GM12878 (cell line): ENCODE results near the gene STK35. TPM values are rescaled to one million over a fixed set of nuclear protein-coding genes. Genes with fewer than 3 reads are reported as not detected.

ENCODE experiments used
- ATAC-seq: fragments of 200-7000 bp; cut with Tn5 transposase; 3 replicates; pipeline ENCODE4 v1.9.1; 2020; ENCODE audit warnings: mild to moderate bottlenecking, moderate library complexity
- BruUV-seq: library from RNA; stranded (reverse); fragments of 400-500 nt; replicated peaks from 2 replicates; lab custom pipeline; 2021; lab: Mats Ljungman, UMichigan
- CTCF ChIA-PET: fragments of 300-600 bp; sonication (Branson Sonifier 250); formaldehyde crosslinking; extraction: SDS; loops from one replicate; lab custom pipeline; 2021; ENCODE audit warnings: inconsistent platforms; lab: Yijun Ruan, JAX
- POLR2A ChIA-PET: fragments of 350-600 bp; formaldehyde crosslinking; extraction: SDS; loops from one replicate; lab custom pipeline; 2021; ENCODE audit warnings: inconsistent platforms; lab: Charles Lee
- RAD21 ChIA-PET: fragments of 300-600 bp; sonication (Branson Sonifier 250); formaldehyde crosslinking; loops from one replicate; lab custom pipeline; 2023; ENCODE audit warnings: antibody characterized with exemption; ENCODE audit not compliant: unreplicated experiment; lab: Charles Lee
- SMC1A ChIA-PET: fragments of 300-600 bp; sonication (Branson Sonifier 250); formaldehyde crosslinking; loops from one replicate; lab custom pipeline; 2023; ENCODE audit not compliant: unreplicated experiment, uncharacterized antibody; lab: Charles Lee
- DNase-seq: peaks from one replicate; pipeline ENCODE4 v3.0.0-alpha.2; 2011; ENCODE audit warnings: low read depth, low spot score
- FAIRE-seq: peaks from 3 replicates; lab custom pipeline; 2011; peaks lifted over from hg19 to GRCh38; lab: Jason Lieb, UNC
- H2AFZ ChIP-seq: 2 replicates; pipeline ENCODE4 v1.6.0; 2011; ENCODE audit warnings: low read depth, low read length, control low read depth; ENCODE audit not compliant: control insufficient read depth
- H3K27ac ChIP-seq: 2 replicates; pipeline ENCODE4 v1.5.1; 2011; ENCODE audit warnings: control low read depth; ENCODE audit not compliant: control insufficient read depth, insufficient read depth
- H3K27me3 ChIP-seq, 2 experiments: replicated peaks in 1 of 2; 2 replicates each; pipeline versions ENCODE4 v1.6.0 to v1.6.1; 2011; ENCODE audit warnings: low read length in 1 of 2; ENCODE audit not compliant: control insufficient read depth in 2 of 2, insufficient read depth in 2 of 2
- H3K36me3 ChIP-seq, 2 experiments: 2 replicates each; pipeline ENCODE4 v1.5.1; 2011; ENCODE audit warnings: low read length in 1 of 2; ENCODE audit not compliant: control insufficient read depth in 2 of 2, insufficient read depth in 2 of 2
- H3K4me1 ChIP-seq: 2 replicates; pipeline ENCODE4 v1.6.1; 2011; ENCODE audit warnings: mild to moderate bottlenecking, low read length, moderate library complexity, mixed read lengths; ENCODE audit not compliant: control insufficient read depth, insufficient read depth
- H3K4me2 ChIP-seq: 2 replicates; pipeline ENCODE4 v1.6.0; 2011; ENCODE audit warnings: control low read depth; ENCODE audit not compliant: control insufficient read depth, insufficient read depth
- H3K4me3 ChIP-seq: fragments of 200-600 bp; sonication (generic); 2 replicates; pipeline ENCODE4 v1.5.1; 2016
- H3K79me2 ChIP-seq: 2 replicates; pipeline ENCODE4 v1.6.0; 2011; ENCODE audit warnings: low read length; ENCODE audit not compliant: control insufficient read depth, insufficient read depth
- H3K9ac ChIP-seq: 2 replicates; pipeline ENCODE4 v1.8.0; 2011; ENCODE audit warnings: low read length, control low read depth, mixed read lengths; ENCODE audit not compliant: control insufficient read depth, insufficient read depth
- H3K9me3 ChIP-seq: replicated peaks from 3 replicates; pipeline ENCODE4 v1.5.1; 2011; ENCODE audit warnings: mild to moderate bottlenecking, low read length; ENCODE audit not compliant: control insufficient read depth, insufficient read depth
- H4K20me1 ChIP-seq: 2 replicates; pipeline ENCODE4 v1.6.0; 2011; ENCODE audit not compliant: control insufficient read depth, insufficient read depth
- BCL3 ChIP-seq: IDR thresholded peaks from 2 replicates; pipeline ENCODE4 v1.6.1; 2011; ENCODE audit warnings: borderline replicate concordance, low read depth, mild to moderate bottlenecking, moderate library complexity, low read length; ENCODE audit not compliant: insufficient read depth, poor library complexity, severe bottlenecking
- EGR1 ChIP-seq, 2 experiments: IDR thresholded peaks; 1 replicate in 1 of 2; 2 replicates in 1 of 2; pipeline ENCODE4 v1.6.1; 2011 to 2012; ENCODE audit warnings: low read depth in 2 of 2, low read length in 2 of 2, borderline replicate concordance in 1 of 2, mild to moderate bottlenecking in 1 of 2, moderate library complexity in 1 of 2
- HDAC2 ChIP-seq: fragments of 200-600 bp; sonication (generic); IDR thresholded peaks from 2 replicates; pipeline ENCODE4 v1.6.1; 2017
- IRF3 ChIP-seq: fragments of 450-650 bp; IDR thresholded peaks from 2 replicates; pipeline ENCODE4 v1.6.1; 2014; ENCODE audit warnings: mild to moderate bottlenecking
- MAX ChIP-seq: IDR thresholded peaks from 2 replicates; pipeline ENCODE4 v1.6.1; 2012; ENCODE audit warnings: low read depth, low read length, improper control_type of control experiment
- MYC ChIP-seq: IDR thresholded peaks from 2 replicates; pipeline ENCODE4 v1.6.1; 2011; ENCODE audit warnings: mild to moderate bottlenecking, low read length, moderate library complexity, inconsistent platforms; ENCODE audit not compliant: insufficient read depth, insufficient replicate concordance, insufficient read length, severe bottlenecking
- NFYA ChIP-seq: IDR thresholded peaks from 2 replicates; pipeline ENCODE4 v1.6.1; 2011; ENCODE audit warnings: low read depth, mild to moderate bottlenecking, low read length, improper control_type of control experiment, borderline replicate concordance
- PAX5 ChIP-seq: IDR thresholded peaks from 2 replicates; pipeline ENCODE4 v1.6.1; 2011; ENCODE audit warnings: low read depth, low read length, borderline replicate concordance
- PAX8 ChIP-seq: fragments of 450-650 bp; IDR thresholded peaks from 2 replicates; pipeline ENCODE4 v1.6.1; 2017; ENCODE audit warnings: mild to moderate bottlenecking, moderate library complexity
- SMC3 ChIP-seq: IDR thresholded peaks from 2 replicates; pipeline ENCODE4 v1.6.1; 2011; ENCODE audit warnings: low read length, improper control_type of control experiment, borderline replicate concordance
- SP1 ChIP-seq: IDR thresholded peaks from one replicate; pipeline ENCODE4 v1.6.1; 2011; ENCODE audit warnings: low read depth, low read length
- ZNF207 ChIP-seq: fragments of 450-650 bp; IDR thresholded peaks from 2 replicates; pipeline ENCODE4 v1.6.1; 2014; ENCODE audit warnings: antibody characterized with exemption, mild to moderate bottlenecking, borderline replicate concordance
- ZNF217 ChIP-seq: fragments of 450-650 bp; IDR thresholded peaks from 2 replicates; pipeline ENCODE4 v1.6.1; 2017; ENCODE audit warnings: antibody characterized with exemption, mild to moderate bottlenecking
- WGBS: methylation state at CpG from one replicate; pipeline ENCODE4 v1.1.6; 2016; ENCODE audit warnings: low lambda C conversion rate; ENCODE audit not compliant: insufficient replicate concordance, insufficient coverage; ENCODE audit errors: missing lambda C conversion rate; 5-methylcytosine and 5-hydroxymethylcytosine counted together
- in situ Hi-C: fragments of 300-500 bp; cut with MboI; formaldehyde crosslinking; loops from 9 replicates; pipeline ENCODE4 v1.14.3; 2018; ENCODE audit warnings: mixed read lengths
- intact Hi-C: fragments of 100-400 bp; cut with micrococcal nuclease; formaldehyde crosslinking; loops from one replicate; pipeline ENCODE4 v1.14.2; 2022; ENCODE audit not compliant: unreplicated experiment
- polyA plus RNA-seq, 11 experiments: library from polyadenylated mRNA; depleted of rRNA in 4 of 11; unstranded in 6 of 11; stranded (reverse) in 5 of 11; fragments of >200 nt; fragmentation: Nextera tagmentation in 4 of 11; fragmentation: Illumina TruSeq in 1 of 11; extraction: Ambion mirVana in 4 of 11; extraction: Trizol in 1 of 11; gene quantifications; 1 replicate in 1 of 11; 2 replicates in 10 of 11; pipeline versions ENCODE4 v1.2.1 to v1.2.3, GENCODE V29; 2011 to 2016; ENCODE audit warnings: inconsistent platforms in 2 of 11, missing spikeins in 2 of 11, low read depth in 1 of 11
- total RNA-seq, 4 experiments: library from RNA; depleted of rRNA in 3 of 4; stranded (reverse); fragments of >200 nt in 3 of 4; fragmentation: Illumina TruSeq in 1 of 4; extraction: Trizol in 1 of 4; gene quantifications; 2 replicates each; pipeline versions ENCODE4 v1.2.1 to v1.2.3, GENCODE V29; 2013 to 2021
- TF ChIP-seq, protein P1 (sequence below): fragments of 150-350 bp; IDR thresholded peaks from 2 replicates; pipeline ENCODE4 v1.6.1; 2016; ENCODE audit warnings: low read depth, low read length
- TF ChIP-seq, protein P2 (sequence below): IDR thresholded peaks from 2 replicates; pipeline ENCODE4 v1.6.1; 2012; ENCODE audit warnings: low read depth, low read length, improper control_type of control experiment
- TF ChIP-seq, protein P3 (sequence below): IDR thresholded peaks from 2 replicates; pipeline ENCODE4 v1.6.1; 2012; ENCODE audit warnings: low read length, inconsistent platforms

The STK35 gene
- total and polyA plus RNA-seq, 10 of the 15 experiments (the other 5 are each of a cell fraction or from before 2014, with no cell fraction given): 2.9 to 19.4 (median 9.6) TPM

- intact Hi-C loops (no loop called here), in situ Hi-C loops (no loop called here)
- RAD21 ChIA-PET: no interaction called here
- Histone ChIP-seq H3K4me2 (no peak overlapping the region), H2AFZ (no peak overlapping the region), H3K36me3 (peaks cover 2 to 15% of the 10 kb centered on the region in 2 experiments; a peak in 3 of 4 replicates), H3K9ac (no peak overlapping the region), H4K20me1 (0 out of 2 replicates have a peak, but pooled peaks cover 4% of the 10 kb centered on the region), H3K27me3 (no peaks in the 10 kb centered on the region), H3K9me3 (no peaks in the 10 kb centered on the region), H3K27ac (no peak overlapping the region), H3K79me2 (no peaks in the 10 kb centered on the region), H3K4me3 (no peak overlapping the region), H3K4me1 (no peaks in the 10 kb centered on the region; the same call in 1 of the 2 replicates)
- TF ChIP-seq ZNF207 (no peak), ZNF217 (no peak), HDAC2 (no peak), BCL3 (no peak), PAX5 (no peak), MYC (no peak), EGR1 (IDR thresholded peaks at IDR 0.05; ENCODE audit: borderline replicate concordance in 1 of 2, low read depth in 2 of 2, low read length in 2 of 2) (no peak), PAX8 (no peak), NFYA (no peak), MAX (no peak), IRF3 (no peak), SMC3 (no peak), SP1 (no peak)
- TF ChIP-seq, protein P1, sequence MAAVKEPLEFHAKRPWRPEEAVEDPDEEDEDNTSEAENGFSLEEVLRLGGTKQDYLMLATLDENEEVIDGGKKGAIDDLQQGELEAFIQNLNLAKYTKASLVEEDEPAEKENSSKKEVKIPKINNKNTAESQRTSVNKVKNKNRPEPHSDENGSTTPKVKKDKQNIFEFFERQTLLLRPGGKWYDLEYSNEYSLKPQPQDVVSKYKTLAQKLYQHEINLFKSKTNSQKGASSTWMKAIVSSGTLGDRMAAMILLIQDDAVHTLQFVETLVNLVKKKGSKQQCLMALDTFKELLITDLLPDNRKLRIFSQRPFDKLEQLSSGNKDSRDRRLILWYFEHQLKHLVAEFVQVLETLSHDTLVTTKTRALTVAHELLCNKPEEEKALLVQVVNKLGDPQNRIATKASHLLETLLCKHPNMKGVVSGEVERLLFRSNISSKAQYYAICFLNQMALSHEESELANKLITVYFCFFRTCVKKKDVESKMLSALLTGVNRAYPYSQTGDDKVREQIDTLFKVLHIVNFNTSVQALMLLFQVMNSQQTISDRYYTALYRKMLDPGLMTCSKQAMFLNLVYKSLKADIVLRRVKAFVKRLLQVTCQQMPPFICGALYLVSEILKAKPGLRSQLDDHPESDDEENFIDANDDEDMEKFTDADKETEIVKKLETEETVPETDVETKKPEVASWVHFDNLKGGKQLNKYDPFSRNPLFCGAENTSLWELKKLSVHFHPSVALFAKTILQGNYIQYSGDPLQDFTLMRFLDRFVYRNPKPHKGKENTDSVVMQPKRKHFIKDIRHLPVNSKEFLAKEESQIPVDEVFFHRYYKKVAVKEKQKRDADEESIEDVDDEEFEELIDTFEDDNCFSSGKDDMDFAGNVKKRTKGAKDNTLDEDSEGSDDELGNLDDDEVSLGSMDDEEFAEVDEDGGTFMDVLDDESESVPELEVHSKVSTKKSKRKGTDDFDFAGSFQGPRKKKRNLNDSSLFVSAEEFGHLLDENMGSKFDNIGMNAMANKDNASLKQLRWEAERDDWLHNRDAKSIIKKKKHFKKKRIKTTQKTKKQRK: no peak
- TF ChIP-seq, protein P2, sequence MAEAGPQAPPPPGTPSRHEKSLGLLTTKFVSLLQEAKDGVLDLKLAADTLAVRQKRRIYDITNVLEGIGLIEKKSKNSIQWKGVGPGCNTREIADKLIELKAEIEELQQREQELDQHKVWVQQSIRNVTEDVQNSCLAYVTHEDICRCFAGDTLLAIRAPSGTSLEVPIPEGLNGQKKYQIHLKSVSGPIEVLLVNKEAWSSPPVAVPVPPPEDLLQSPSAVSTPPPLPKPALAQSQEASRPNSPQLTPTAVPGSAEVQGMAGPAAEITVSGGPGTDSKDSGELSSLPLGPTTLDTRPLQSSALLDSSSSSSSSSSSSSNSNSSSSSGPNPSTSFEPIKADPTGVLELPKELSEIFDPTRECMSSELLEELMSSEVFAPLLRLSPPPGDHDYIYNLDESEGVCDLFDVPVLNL: no peak
- TF ChIP-seq, protein P3, sequence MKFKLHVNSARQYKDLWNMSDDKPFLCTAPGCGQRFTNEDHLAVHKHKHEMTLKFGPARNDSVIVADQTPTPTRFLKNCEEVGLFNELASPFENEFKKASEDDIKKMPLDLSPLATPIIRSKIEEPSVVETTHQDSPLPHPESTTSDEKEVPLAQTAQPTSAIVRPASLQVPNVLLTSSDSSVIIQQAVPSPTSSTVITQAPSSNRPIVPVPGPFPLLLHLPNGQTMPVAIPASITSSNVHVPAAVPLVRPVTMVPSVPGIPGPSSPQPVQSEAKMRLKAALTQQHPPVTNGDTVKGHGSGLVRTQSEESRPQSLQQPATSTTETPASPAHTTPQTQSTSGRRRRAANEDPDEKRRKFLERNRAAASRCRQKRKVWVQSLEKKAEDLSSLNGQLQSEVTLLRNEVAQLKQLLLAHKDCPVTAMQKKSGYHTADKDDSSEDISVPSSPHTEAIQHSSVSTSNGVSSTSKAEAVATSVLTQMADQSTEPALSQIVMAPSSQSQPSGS: no peak
- SMC1A ChIA-PET: interaction anchor here (1.4 to 1.6 kb wide), 2 partner anchors 8 to 27 kb away, joined by 3 to 4 read pairs; no protein-coding TSS in a partner anchor
- ATAC-seq: no peak
- no peak for DNase-seq
- no peak for FAIRE-seq
- POLR2A ChIA-PET: no interaction called here
- WGBS: 95% methylated on average over 1 of the region's 1 CpG
- CTCF ChIA-PET: interaction anchor here (1.3 kb wide), 1 partner anchor 134 kb away, joined by 3 read pairs; no protein-coding TSS in a partner anchor
- no TSS peak for BruUV-seq
Observed at GRCh38 chr20:2140561-2140960, 38.9 kb downstream of the STK35 start.
